IMR-90 (cell line): ENCODE data around the gene MINDY2. TPM values are rescaled to one million over a fixed set of nuclear protein-coding genes. Genes with fewer than 3 reads are reported as not detected.

Experiments used
- ATAC-seq: fragments of 200-7000 bp; cut with Tn5 transposase; 2 replicates; pipeline ENCODE4 v1.9.1; 2020; ENCODE audit warnings: low read depth, mild to moderate bottlenecking, moderate library complexity
- BruUV-seq: library from RNA; stranded (reverse); fragments of 400-500 nt; replicated peaks from 2 replicates; lab custom pipeline; 2021; lab: Mats Ljungman, UMichigan
- CTCF ChIA-PET: fragments of 300-600 bp; formaldehyde crosslinking; extraction: SDS; loops from one replicate; lab custom pipeline; 2021; ENCODE audit warnings: antibody characterized with exemption; lab: Yijun Ruan, JAX
- POLR2A ChIA-PET: fragments of 300-600 bp; sonication (Branson Sonifier 250); formaldehyde crosslinking; loops from one replicate; lab custom pipeline; 2022; ENCODE audit warnings: antibody characterized with exemption; ENCODE audit not compliant: unreplicated experiment; lab: Charles Lee
- DNase-seq: peaks from one replicate; pipeline ENCODE4 v3.0.0; 2013
- H2AFZ ChIP-seq: replicated peaks from 2 replicates; pipeline ENCODE3; 2013; ENCODE audit warnings: low read length, mild to moderate bottlenecking; ENCODE audit not compliant: poor library complexity
- H2AK5ac ChIP-seq: 2 replicates; pipeline ENCODE4 v1.6.1; 2013; ENCODE audit warnings: low read depth, low read length, inconsistent platforms
- H2AK9ac ChIP-seq: replicated peaks from 2 replicates; pipeline ENCODE3; 2013; ENCODE audit warnings: mild to moderate bottlenecking, low read depth, low read length, moderate library complexity; ENCODE audit not compliant: poor library complexity
- H2BK120ac ChIP-seq: 2 replicates; pipeline ENCODE4 v1.6.1; 2013; ENCODE audit warnings: low read depth, low read length, inconsistent platforms
- H2BK15ac ChIP-seq: 3 replicates; pipeline ENCODE4 v1.6.1; 2013; ENCODE audit warnings: low read depth, low read length, inconsistent platforms
- H2BK20ac ChIP-seq: 2 replicates; pipeline ENCODE4 v1.6.1; 2013; ENCODE audit warnings: low read depth, mild to moderate bottlenecking, inconsistent platforms, low read length, moderate library complexity
- H2BK5ac ChIP-seq: 2 replicates; pipeline ENCODE4 v1.6.1; 2013; ENCODE audit warnings: mild to moderate bottlenecking, low read depth, low read length, inconsistent platforms; ENCODE audit not compliant: poor library complexity, severe bottlenecking
- H3K14ac ChIP-seq: replicated peaks from 2 replicates; pipeline ENCODE4 v1.6.1; 2013; ENCODE audit warnings: low read depth, low read length, inconsistent platforms
- H3K18ac ChIP-seq: 2 replicates; pipeline ENCODE4 v1.6.1; 2013; ENCODE audit warnings: low read depth, low read length, control low read depth
- H3K23ac ChIP-seq: 2 replicates; pipeline ENCODE4 v1.6.1; 2013; ENCODE audit warnings: low read depth, low read length, inconsistent platforms
- H3K27ac ChIP-seq: 2 replicates; pipeline ENCODE4 v1.5.1; 2013; ENCODE audit warnings: mild to moderate bottlenecking, control low read depth, low read length; ENCODE audit not compliant: insufficient read depth
- H3K27me3 ChIP-seq: 2 replicates; pipeline ENCODE4 v1.6.1; 2013; ENCODE audit warnings: low read length; ENCODE audit not compliant: control insufficient read depth, insufficient read depth
- H3K36me3 ChIP-seq: 2 replicates; pipeline ENCODE4 v1.6.1; 2013; ENCODE audit warnings: low read length, mixed read lengths; ENCODE audit not compliant: control insufficient read depth, insufficient read depth
- H3K4ac ChIP-seq: 2 replicates; pipeline ENCODE4 v1.6.1; 2013; ENCODE audit warnings: low read depth, low read length, inconsistent platforms
- H3K4me1 ChIP-seq: 2 replicates; pipeline ENCODE4 v1.6.1; 2013; ENCODE audit warnings: low read length, mixed read lengths; ENCODE audit not compliant: control insufficient read depth, insufficient read depth
- H3K4me2 ChIP-seq: 2 replicates; pipeline ENCODE4 v1.6.1; 2013; ENCODE audit warnings: low read depth, mild to moderate bottlenecking, control low read depth, low read length, moderate library complexity
- H3K4me3 ChIP-seq: 2 replicates; pipeline ENCODE4 v1.5.1; 2013; ENCODE audit warnings: low read depth, mild to moderate bottlenecking, control low read depth, low read length, moderate library complexity; ENCODE audit not compliant: insufficient read depth
- H3K56ac ChIP-seq: 2 replicates; pipeline ENCODE4 v1.6.1; 2013; ENCODE audit warnings: low read length, inconsistent platforms; ENCODE audit not compliant: insufficient read depth; ENCODE audit errors: extremely low read depth
- H3K79me1 ChIP-seq, 2 experiments: 2 replicates each; pipeline ENCODE4 v1.6.1; 2013; ENCODE audit warnings: low read length in 2 of 2, inconsistent platforms in 1 of 2, low read depth in 1 of 2
- H3K9ac ChIP-seq: 2 replicates; pipeline ENCODE4 v1.6.1; 2013; ENCODE audit warnings: low read depth, low read length, control low read depth
- H3K9me1 ChIP-seq: 2 replicates; pipeline ENCODE4 v1.6.1; 2013; ENCODE audit warnings: low read length, inconsistent platforms; ENCODE audit not compliant: insufficient read depth
- H3K9me3 ChIP-seq: 2 replicates; pipeline ENCODE4 v1.6.1; 2013; ENCODE audit warnings: low read length; ENCODE audit not compliant: control insufficient read depth, insufficient read depth
- H4K20me1 ChIP-seq: 2 replicates; pipeline ENCODE4 v1.6.1; 2013; ENCODE audit warnings: low read length, inconsistent platforms; ENCODE audit not compliant: insufficient read depth
- H4K5ac ChIP-seq: 2 replicates; pipeline ENCODE4 v1.6.1; 2013; ENCODE audit warnings: mild to moderate bottlenecking, low read depth, low read length, control low read depth
- H4K8ac ChIP-seq, 2 experiments: 2 replicates each; pipeline ENCODE4 v1.6.1; 2013; ENCODE audit warnings: low read depth in 2 of 2, low read length in 2 of 2, control low read depth in 1 of 2, inconsistent platforms in 1 of 2
- H4K91ac ChIP-seq: 2 replicates; pipeline ENCODE4 v1.6.1; 2013; ENCODE audit warnings: low read depth, low read length, inconsistent platforms; ENCODE audit not compliant: insufficient read depth
- BHLHE40 ChIP-seq: fragments of 150-350 bp; IDR thresholded peaks from 2 replicates; pipeline ENCODE4 v1.6.1; 2016; ENCODE audit warnings: mild to moderate bottlenecking, low read depth, low read length
- CHD1 ChIP-seq: IDR thresholded peaks from 2 replicates; pipeline ENCODE4 v1.6.1; 2012; ENCODE audit warnings: low read depth, low read length, improper control_type of control experiment
- FOS ChIP-seq: fragments of 150-350 bp; IDR thresholded peaks from 2 replicates; pipeline ENCODE4 v1.6.1; 2016; ENCODE audit warnings: low read depth, low read length
- MAFK ChIP-seq: IDR thresholded peaks from 2 replicates; pipeline ENCODE4 v1.6.1; 2012; ENCODE audit warnings: low read depth, low read length, improper control_type of control experiment
- MAZ ChIP-seq: IDR thresholded peaks from 2 replicates; pipeline ENCODE4 v1.6.1; 2012; ENCODE audit warnings: low read depth, mild to moderate bottlenecking, low read length, improper control_type of control experiment, moderate library complexity, borderline replicate concordance
- MXI1 ChIP-seq: IDR thresholded peaks from 2 replicates; pipeline ENCODE4 v1.6.1; 2012; ENCODE audit warnings: low read depth, mild to moderate bottlenecking, low read length, moderate library complexity, borderline replicate concordance
- NFE2L2 ChIP-seq: fragments of 150-350 bp; IDR thresholded peaks from 2 replicates; pipeline ENCODE4 v1.6.1; 2016; ENCODE audit warnings: low read depth, mild to moderate bottlenecking, low read length
- RAD21 ChIP-seq: IDR thresholded peaks from 2 replicates; pipeline ENCODE4 v1.6.1; 2012; ENCODE audit warnings: low read length, improper control_type of control experiment
- RCOR1 ChIP-seq: IDR thresholded peaks from 2 replicates; pipeline ENCODE4 v1.6.1; 2012; ENCODE audit warnings: mild to moderate bottlenecking, low read length, improper control_type of control experiment; ENCODE audit not compliant: insufficient replicate concordance
- RFX5 ChIP-seq: IDR thresholded peaks from 2 replicates; pipeline ENCODE4 v1.8.0; 2012; ENCODE audit warnings: low read depth, mild to moderate bottlenecking, low read length, moderate library complexity
- SMC3 ChIP-seq: fragments of 150-350 bp; IDR thresholded peaks from 2 replicates; pipeline ENCODE4 v1.6.1; 2016; ENCODE audit warnings: low read depth, mild to moderate bottlenecking, antibody characterized with exemption, low read length, moderate library complexity
- WGBS, 2 experiments: methylation state at CpG; one replicate each; pipeline versions ENCODE4 v1.1.5 to v1.1.7; 2013; ENCODE audit warnings: missing lambda C conversion rate in 2 of 2; ENCODE audit not compliant: insufficient read length in 1 of 2; ENCODE audit errors: extremely low coverage in 2 of 2; 5-methylcytosine and 5-hydroxymethylcytosine counted together
- dilution Hi-C: fragments of 300-500 bp; cut with HindIII; formaldehyde crosslinking; loops from one replicate; pipeline ENCODE4 v1.14.3; 2018; ENCODE audit warnings: low sequenced_read_pairs; ENCODE audit not compliant: unreplicated experiment
- in situ Hi-C: fragments of 300-500 bp; cut with MboI; formaldehyde crosslinking; loops from 3 replicates; pipeline ENCODE4 v1.14.3; 2019; ENCODE audit warnings: low sequenced_read_pairs, inconsistent platforms, mixed read lengths
- intact Hi-C: fragments of 100-400 bp; cut with micrococcal nuclease; formaldehyde crosslinking; loops from 2 replicates; pipeline ENCODE4 v1.10.0; 2022
- polyA plus RNA-seq, 3 experiments: library from polyadenylated mRNA; depleted of rRNA; stranded (reverse); fragments of >200 nt; gene quantifications; 2 replicates each; pipeline ENCODE4 v1.2.3, GENCODE V29; 2012; ENCODE audit warnings: low replicate concordance in 1 of 3
- total RNA-seq: library from RNA; depleted of rRNA; stranded (reverse); fragments of >200 nt; gene quantifications from 2 replicates; pipeline ENCODE4 v1.2.3, GENCODE V29; 2012
- TF ChIP-seq, protein P1 (sequence below): fragments of 150-350 bp; IDR thresholded peaks from 2 replicates; pipeline ENCODE4 v1.6.1; 2016; ENCODE audit warnings: low read depth, mild to moderate bottlenecking, low read length, moderate library complexity, borderline replicate concordance
- TF ChIP-seq, protein P2 (sequence below): conservative IDR thresholded peaks from 2 replicates; pipeline ENCODE4 v1.5.1; 2012; ENCODE audit warnings: mild to moderate bottlenecking, low read depth, low read length, improper control_type of control experiment

The MINDY2 gene
- total and polyA plus RNA-seq, 2 of the 4 experiments (the other 2 are of a cell fraction), result 4.0 to 9.3 TPM

DNA sequence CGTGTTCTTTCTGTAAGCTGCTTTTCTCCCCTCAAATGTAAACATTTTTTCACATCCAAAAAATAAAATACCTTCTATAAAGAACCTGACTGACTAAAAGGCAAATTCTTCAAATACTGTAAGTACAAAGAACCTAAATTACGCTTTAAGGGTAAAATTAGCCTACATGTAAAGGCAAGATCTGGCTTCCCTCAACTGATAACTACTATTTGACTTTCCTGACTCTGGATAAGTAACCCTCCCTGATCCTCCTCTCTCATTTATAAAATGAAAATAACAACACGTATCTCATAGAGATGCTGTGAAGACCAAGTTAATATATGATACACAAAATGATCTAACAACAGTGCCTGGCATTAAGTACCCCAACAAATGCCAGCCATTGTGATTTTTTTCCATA lies 33.8 kb upstream of the MINDY2 start:
- CTCF ChIA-PET, result interaction anchor here (0.7 kb wide), 1 partner anchor 621 kb away, joined by 3 read pairs; no protein-coding TSS in a partner anchor
- Histone ChIP-seq H2BK20ac (no peak overlapping the region), H4K5ac (no peak overlapping the region), H3K4me2 (no peak overlapping the region), H4K8ac (no peak overlapping the region), H2BK5ac (no peak overlapping the region), H4K91ac (no peak overlapping the region), H3K9me1 (peaks cover 15% of the 10 kb centered on the region), H3K36me3 (no peaks in the 10 kb centered on the region; the same call in 1 of the 2 replicates), H3K23ac (no peak overlapping the region), H2BK15ac (no peak overlapping the region), H2AK9ac (no peak overlapping the region), H3K9me3 (no peaks in the 10 kb centered on the region), H2BK120ac (no peak overlapping the region), H2AK5ac (no peak overlapping the region), H2AFZ (no peak overlapping the region), H3K14ac (no peak overlapping the region), H3K9ac (no peak overlapping the region), H3K4ac (no peak overlapping the region), H3K27ac (no peak overlapping the region), H3K4me3 (no peak overlapping the region), H3K27me3 (no peaks in the 10 kb centered on the region), H3K18ac (no peak overlapping the region), H4K20me1 (peaks cover 83% of the 10 kb centered on the region), H3K56ac (no peak overlapping the region), H3K79me1 (peaks cover 4 to 78% of the 10 kb centered on the region in 2 experiments; a peak in 3 of 4 replicates), H3K4me1 (peaks cover 8% of the 10 kb centered on the region)
- dilution Hi-C loops, result no loop called here
- DNase-seq (no peak), ATAC-seq (no peak)
- POLR2A ChIA-PET, result interaction anchor here (1.3 kb wide), 1 partner anchor 12 kb away, joined by 3 read pairs; the partner anchor contains the start of gene ADAM10
- BruUV-seq, result no TSS peak
- 86% methylated on average over 1 of the region's 3 CpGs; no CpG with 5 or more reads in 1 of the 2 experiments for WGBS, 2 experiments
- intact Hi-C loops, result no loop called here
- in situ Hi-C loops, result no loop called here
- TF ChIP-seq MAZ, result no peak
- TF ChIP-seq CHD1, result no peak
- no peak for TF ChIP-seq NFE2L2
- TF ChIP-seq MXI1, result no peak
- TF ChIP-seq SMC3, result no peak
- TF ChIP-seq, protein P1, sequence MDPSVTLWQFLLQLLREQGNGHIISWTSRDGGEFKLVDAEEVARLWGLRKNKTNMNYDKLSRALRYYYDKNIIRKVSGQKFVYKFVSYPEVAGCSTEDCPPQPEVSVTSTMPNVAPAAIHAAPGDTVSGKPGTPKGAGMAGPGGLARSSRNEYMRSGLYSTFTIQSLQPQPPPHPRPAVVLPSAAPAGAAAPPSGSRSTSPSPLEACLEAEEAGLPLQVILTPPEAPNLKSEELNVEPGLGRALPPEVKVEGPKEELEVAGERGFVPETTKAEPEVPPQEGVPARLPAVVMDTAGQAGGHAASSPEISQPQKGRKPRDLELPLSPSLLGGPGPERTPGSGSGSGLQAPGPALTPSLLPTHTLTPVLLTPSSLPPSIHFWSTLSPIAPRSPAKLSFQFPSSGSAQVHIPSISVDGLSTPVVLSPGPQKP, result no peak
- TF ChIP-seq RCOR1, result no peak
- no peak for TF ChIP-seq BHLHE40
- no peak for TF ChIP-seq FOS
- TF ChIP-seq MAFK, result no peak
- TF ChIP-seq RFX5, result no peak
- TF ChIP-seq, protein P2, sequence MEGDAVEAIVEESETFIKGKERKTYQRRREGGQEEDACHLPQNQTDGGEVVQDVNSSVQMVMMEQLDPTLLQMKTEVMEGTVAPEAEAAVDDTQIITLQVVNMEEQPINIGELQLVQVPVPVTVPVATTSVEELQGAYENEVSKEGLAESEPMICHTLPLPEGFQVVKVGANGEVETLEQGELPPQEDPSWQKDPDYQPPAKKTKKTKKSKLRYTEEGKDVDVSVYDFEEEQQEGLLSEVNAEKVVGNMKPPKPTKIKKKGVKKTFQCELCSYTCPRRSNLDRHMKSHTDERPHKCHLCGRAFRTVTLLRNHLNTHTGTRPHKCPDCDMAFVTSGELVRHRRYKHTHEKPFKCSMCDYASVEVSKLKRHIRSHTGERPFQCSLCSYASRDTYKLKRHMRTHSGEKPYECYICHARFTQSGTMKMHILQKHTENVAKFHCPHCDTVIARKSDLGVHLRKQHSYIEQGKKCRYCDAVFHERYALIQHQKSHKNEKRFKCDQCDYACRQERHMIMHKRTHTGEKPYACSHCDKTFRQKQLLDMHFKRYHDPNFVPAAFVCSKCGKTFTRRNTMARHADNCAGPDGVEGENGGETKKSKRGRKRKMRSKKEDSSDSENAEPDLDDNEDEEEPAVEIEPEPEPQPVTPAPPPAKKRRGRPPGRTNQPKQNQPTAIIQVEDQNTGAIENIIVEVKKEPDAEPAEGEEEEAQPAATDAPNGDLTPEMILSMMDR, result no peak
- no peak for TF ChIP-seq RAD21
